Measurements from ENCODE around the gene DLG1. TPM values are rescaled to one million over a fixed set of nuclear protein-coding genes. Genes with fewer than 3 reads are reported as not detected.

Gene DLG1
- 10 to 100 TPM; 73.5 to 98.8 (median 94.4) TPM for polyA plus RNA-seq (ENCODE audit: insufficient read length in 4 of 4)

GRCh38 chr3:197298341-197298944, at the start of gene DLG1:
DLG1 (minus strand) TSS chr3:197298612; CDS start chr3:197297204, 1,408 bp downstream.
- peak; percentile 79 to 89 (median 84) for DNase-seq (ENCODE audit: low read depth in 4 of 4, low spot score in 3 of 4)

GRCh38 chr3:197348014-197348413, 49.6 kb upstream of the DLG1 start:
- no peak for DNase-seq (ENCODE audit: low read depth in 4 of 4, low spot score in 3 of 4)

GRCh38 chr3:197345390-197345789, 47.0 kb upstream of the DLG1 start:
- DNase-seq (ENCODE audit: low read depth in 4 of 4, low spot score in 3 of 4): no peak

GRCh38 chr3:197344582-197345318, 46.3 kb upstream of the DLG1 start:
- no peak for DNase-seq (ENCODE audit: low read depth in 4 of 4, low spot score in 3 of 4)

GRCh38 chr3:197343656-197344408, 45.4 kb upstream of the DLG1 start:
- no peak for DNase-seq (ENCODE audit: low read depth in 4 of 4, low spot score in 3 of 4)

GRCh38 chr3:197343111-197343510, 44.7 kb upstream of the DLG1 start:
- DNase-seq (ENCODE audit: low read depth in 4 of 4, low spot score in 3 of 4): no peak

- no peak for DNase-seq (ENCODE audit: low read depth in 4 of 4, low spot score in 3 of 4)
Observed at GRCh38 chr3:197340521-197340871, 42.1 kb upstream of the DLG1 start.

GRCh38 chr3:197339841-197340520, 41.6 kb upstream of the DLG1 start:
- no peak for DNase-seq (ENCODE audit: low read depth in 4 of 4, low spot score in 3 of 4)

- DNase-seq (ENCODE audit: low read depth in 4 of 4, low spot score in 3 of 4): no peak
Observed at GRCh38 chr3:197338586-197338985, 40.2 kb upstream of the DLG1 start.

- DNase-seq (ENCODE audit: low read depth in 4 of 4, low spot score in 3 of 4): no peak
Observed at GRCh38 chr3:197337656-197338055, 39.2 kb upstream of the DLG1 start.

- DNase-seq (ENCODE audit: low read depth in 4 of 4, low spot score in 3 of 4): no peak
Observed at GRCh38 chr3:197337214-197337613, 38.8 kb upstream of the DLG1 start.

- DNase-seq (ENCODE audit: low read depth in 4 of 4, low spot score in 3 of 4): no peak
Observed at GRCh38 chr3:197336348-197336747, 37.9 kb upstream of the DLG1 start.

GRCh38 chr3:197335428-197336132, 37.2 kb upstream of the DLG1 start:
- DNase-seq (ENCODE audit: low read depth in 4 of 4, low spot score in 3 of 4): no peak

- peak in 2 of 4 donors; percentile 40 to 44 for DNase-seq (ENCODE audit: low read depth in 4 of 4, low spot score in 3 of 4)
Observed at GRCh38 chr3:197333901-197334639, 35.7 kb upstream of the DLG1 start.

GRCh38 chr3:197331131-197331530, 32.7 kb upstream of the DLG1 start:
- no peak for DNase-seq (ENCODE audit: low read depth in 4 of 4, low spot score in 3 of 4)

- DNase-seq (ENCODE audit: low read depth in 4 of 4, low spot score in 3 of 4): no peak
Observed at GRCh38 chr3:197329382-197329781, 31.0 kb upstream of the DLG1 start.

GRCh38 chr3:197328198-197328597, 29.8 kb upstream of the DLG1 start:
- no peak for DNase-seq (ENCODE audit: low read depth in 4 of 4, low spot score in 3 of 4)

GRCh38 chr3:197327701-197328100, 29.3 kb upstream of the DLG1 start:
- DNase-seq (ENCODE audit: low read depth in 4 of 4, low spot score in 3 of 4): no peak

GRCh38 chr3:197325773-197326172, 27.4 kb upstream of the DLG1 start:
- no peak for DNase-seq (ENCODE audit: low read depth in 4 of 4, low spot score in 3 of 4)

- DNase-seq (ENCODE audit: low read depth in 4 of 4, low spot score in 3 of 4): no peak
Observed at GRCh38 chr3:197322149-197322548, 23.7 kb upstream of the DLG1 start.
